ENCODE measurements around the gene ABHD14A. TPM values are rescaled to one million over a fixed set of nuclear protein-coding genes. Genes with fewer than 3 reads are reported as not detected.
A peak's percentile ranks its signal among the peaks of the same experiment; 100 is the strongest.

ABHD14A gene
- total and polyA plus RNA-seq, 2 of the 13 experiments (the other 11 are each of a cell fraction or from before 2014, with no cell fraction given) = 29.5 to 46.9 TPM

- peak; percentile 68; the same call in 1 of the 2 replicates for TF ChIP-seq RNF219 (CRISPR knock-in tag; IDR thresholded peaks at IDR 0.05)
- peak; percentile 43; the same call in 1 of the 2 replicates for TF ChIP-seq ZNF563 (CRISPR knock-in tag; IDR thresholded peaks at IDR 0.05)
- TF ChIP-seq MAZ (IDR thresholded peaks at IDR 0.05; ENCODE audit: borderline replicate concordance, low read depth, low read length) = peak; percentile 58; the same call in 1 of the 2 replicates
- peak; percentile 82 for TF ChIP-seq MAZ (CRISPR knock-in tag; IDR thresholded peaks at IDR 0.05; ENCODE audit: low read depth)
- no peak for TF ChIP-seq ADNP (CRISPR knock-in tag; IDR thresholded peaks at IDR 0.05)
- TF ChIP-seq THAP9 (CRISPR knock-in tag; IDR thresholded peaks at IDR 0.05; ENCODE audit: borderline replicate concordance) = peak; percentile 95
- peak in 1 of 2 experiments; percentile 93; a peak in 2 of 4 replicates for TF ChIP-seq KLF16 (CRISPR knock-in tag; IDR thresholded peaks at IDR 0.05)
- no peak for TF ChIP-seq PLSCR1 (CRISPR knock-in tag; IDR thresholded peaks at IDR 0.05; ENCODE audit: borderline replicate concordance)
- TF ChIP-seq REXO4 (CRISPR knock-in tag; IDR thresholded peaks at IDR 0.05; ENCODE audit: borderline replicate concordance) = 0 out of 2 replicates have a peak, but pooled peaks have one; percentile 9
- TF ChIP-seq HDAC2 (CRISPR knock-in tag; IDR thresholded peaks at IDR 0.05) = peak; percentile 81
- peak; percentile 94 for TF ChIP-seq IKZF5 (CRISPR knock-in tag; IDR thresholded peaks at IDR 0.05)
- peak; percentile 64; the same call in 1 of the 2 replicates for TF ChIP-seq MTA1 (CRISPR knock-in tag; IDR thresholded peaks at IDR 0.05; ENCODE audit: borderline replicate concordance)
- 0 out of 2 replicates have a peak, but pooled peaks have one; percentile 35 for TF ChIP-seq ZNF24 (IDR thresholded peaks at IDR 0.05)
- no peak for TF ChIP-seq ZNF660 (CRISPR knock-in tag; IDR thresholded peaks at IDR 0.05; ENCODE audit: borderline replicate concordance, low read depth)
- no peak for TF ChIP-seq RAD51 (IDR thresholded peaks at IDR 0.05; ENCODE audit: borderline replicate concordance)
Observed at GRCh38 chr3:51995346-51996163, 20.7 kb downstream of the ABHD14A start, which contains the start of gene RPL29 (continued).

All from HepG2 (cell line).